Measurements from ENCODE around the gene SLC41A1.

SLC41A1 gene

DNA sequence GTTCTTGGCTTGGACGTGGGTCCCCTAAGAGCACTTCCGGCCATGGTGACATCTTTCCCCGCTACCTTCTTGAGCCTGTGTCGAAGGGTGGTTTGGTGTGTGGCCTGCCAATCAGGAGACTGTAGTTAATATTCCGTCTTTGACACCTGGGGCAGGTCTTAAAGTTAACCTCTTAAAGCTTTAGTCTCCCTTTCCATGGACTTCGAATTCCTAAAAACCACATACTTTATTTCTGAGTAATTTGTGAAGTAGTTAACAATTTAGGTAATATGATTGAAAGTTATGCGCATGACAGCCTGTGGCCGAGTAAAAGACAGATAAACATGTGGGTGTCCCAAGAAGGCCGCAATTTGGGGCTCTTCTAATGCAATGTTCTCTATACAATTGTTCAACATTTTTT, 27.6 kb downstream of the SLC41A1 start:
- Mint-ChIP-seq H3K4me3 (no peak overlapping the region), H3K9me3 (no peaks in the 10 kb centered on the region), H3K36me3 (ENCODE audit: low read depth) (peaks cover 9% of the 10 kb centered on the region), H3K4me1 (ENCODE audit: low read depth) (peaks cover 8% of the 10 kb centered on the region), H3K27ac (no peak overlapping the region), H3K27me3 (ENCODE audit: low read depth) (no peaks in the 10 kb centered on the region)

DNA sequence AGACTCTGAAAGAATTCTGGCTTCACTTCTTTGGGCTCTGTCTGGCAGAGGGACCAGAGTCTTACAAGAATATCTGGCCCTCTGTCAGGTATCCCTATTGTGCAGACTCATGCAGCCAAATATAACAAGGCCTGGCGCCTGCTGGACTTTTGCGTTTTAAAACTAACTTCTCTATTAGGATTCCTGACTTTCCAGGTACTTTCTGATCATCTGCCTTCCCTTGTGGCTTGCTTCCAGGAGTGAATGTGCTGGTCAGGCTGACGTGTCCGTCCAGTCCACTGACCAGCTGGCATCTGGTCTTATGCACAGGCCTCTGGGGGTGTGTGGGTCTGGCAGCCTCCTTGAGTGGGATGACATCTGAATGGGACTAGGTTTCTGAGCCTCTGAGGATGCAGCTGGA, 29.1 kb downstream of the SLC41A1 start:
- no peaks in the 10 kb centered on the region for H3K27me3 Mint-ChIP-seq (ENCODE audit: low read depth)
- H3K36me3 Mint-ChIP-seq (ENCODE audit: low read depth), result no peaks in the 10 kb centered on the region
- peaks cover 8% of the 10 kb centered on the region for H3K4me1 Mint-ChIP-seq (ENCODE audit: low read depth)
- H3K4me3 Mint-ChIP-seq, result no peak overlapping the region
- no peaks in the 10 kb centered on the region for H3K9me3 Mint-ChIP-seq
- H3K27ac Mint-ChIP-seq, result no peak overlapping the region

DNA sequence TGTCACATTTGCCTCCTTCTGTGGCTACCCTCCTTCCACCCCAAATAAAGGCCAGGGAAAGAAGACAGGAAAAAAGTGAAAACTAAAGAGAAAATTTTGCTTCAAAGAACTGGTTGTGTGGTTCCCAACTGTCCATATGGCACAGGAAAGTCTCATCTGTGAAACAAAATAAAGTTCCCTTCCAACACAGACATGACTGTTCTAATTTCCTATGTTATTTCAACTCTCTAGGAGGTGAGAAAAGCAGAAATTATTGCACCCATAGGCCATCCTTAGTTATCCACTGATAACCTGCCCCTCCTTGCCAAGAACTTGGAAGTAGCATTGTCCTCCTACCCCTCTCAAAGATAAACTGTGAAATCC, 29.6 kb downstream of the SLC41A1 start:
- Mint-ChIP-seq H3K27ac (no peak overlapping the region), H3K36me3 (ENCODE audit: low read depth) (no peaks in the 10 kb centered on the region), H3K4me3 (no peak overlapping the region), H3K9me3 (no peaks in the 10 kb centered on the region), H3K4me1 (ENCODE audit: low read depth) (peaks cover 8% of the 10 kb centered on the region), H3K27me3 (ENCODE audit: low read depth) (no peaks in the 10 kb centered on the region)

DNA sequence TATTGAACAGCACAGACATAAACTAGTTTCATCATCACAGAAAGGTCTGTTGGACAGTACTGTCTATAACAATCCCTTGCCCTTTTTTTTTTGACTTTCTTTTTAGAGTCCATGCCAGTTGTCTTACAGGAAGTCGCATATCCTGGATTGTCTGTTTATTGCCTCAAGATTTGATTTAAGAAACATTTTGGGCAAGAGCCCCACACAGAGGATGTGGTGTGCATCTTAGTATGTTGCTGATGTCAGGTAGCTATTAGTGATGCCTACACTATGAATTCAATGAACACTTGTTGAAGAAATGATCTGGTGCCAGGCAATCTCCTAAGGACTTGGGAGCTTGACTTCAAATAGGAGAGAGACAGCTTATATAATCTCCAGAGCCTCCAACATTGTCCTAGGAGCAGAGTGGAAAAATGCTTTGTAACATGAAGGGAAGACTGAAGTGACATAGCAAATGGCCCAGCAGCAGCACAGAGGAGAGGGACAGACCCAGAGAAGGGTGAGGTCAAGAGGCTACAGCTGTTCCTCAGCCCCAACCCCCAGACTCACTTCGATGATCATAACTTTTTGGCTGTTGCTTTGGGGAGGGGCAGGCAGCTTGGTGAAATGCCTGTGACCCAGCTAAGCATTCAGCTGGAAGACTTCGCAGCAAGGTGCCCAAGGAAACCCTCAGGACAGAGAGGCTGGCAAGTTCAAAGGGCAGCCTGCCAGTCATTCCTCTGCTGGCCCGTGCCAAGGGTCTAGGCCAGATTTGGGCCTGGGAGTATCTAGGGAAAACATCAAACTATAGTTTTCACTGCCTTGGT, 30.2 kb downstream of the SLC41A1 start:
- H3K27me3 Mint-ChIP-seq (ENCODE audit: low read depth), result no peaks in the 10 kb centered on the region
- no peaks in the 10 kb centered on the region for H3K9me3 Mint-ChIP-seq
- H3K27ac Mint-ChIP-seq, result peak overlapping the region; percentile 85
- H3K36me3 Mint-ChIP-seq (ENCODE audit: low read depth), result no peaks in the 10 kb centered on the region
- H3K4me1 Mint-ChIP-seq (ENCODE audit: low read depth), result peaks cover 11% of the 10 kb centered on the region
- no peak overlapping the region for H3K4me3 Mint-ChIP-seq

DNA sequence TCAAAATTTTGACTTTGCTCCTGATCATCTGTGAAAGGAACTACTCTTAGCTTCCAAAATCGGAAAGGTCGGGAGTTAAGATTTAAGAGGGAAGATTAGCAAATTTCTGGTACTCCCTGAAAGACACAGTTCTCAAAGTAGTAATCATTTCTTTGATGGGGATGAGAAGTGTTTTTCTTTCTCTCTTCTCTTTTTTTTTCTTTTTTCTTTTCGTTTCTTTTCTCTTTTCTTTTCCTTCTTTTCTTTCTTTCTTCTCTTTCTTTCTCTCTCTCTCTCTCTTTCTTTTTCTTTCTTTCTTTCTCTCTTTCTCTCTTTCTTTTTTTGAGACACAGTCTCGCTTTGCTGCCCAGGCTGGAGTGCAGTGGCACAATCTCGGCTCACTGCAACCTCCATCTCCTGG, 32.7 kb downstream of the SLC41A1 start:
- H3K9me3 Mint-ChIP-seq, result no peaks in the 10 kb centered on the region
- peaks cover under 1% of the 10 kb centered on the region for H3K36me3 Mint-ChIP-seq (ENCODE audit: low read depth)
- H3K27ac Mint-ChIP-seq, result no peak overlapping the region
- no peaks in the 10 kb centered on the region for H3K27me3 Mint-ChIP-seq (ENCODE audit: low read depth)
- H3K4me3 Mint-ChIP-seq, result no peak overlapping the region
- H3K4me1 Mint-ChIP-seq (ENCODE audit: low read depth), result peaks cover 26% of the 10 kb centered on the region

DNA sequence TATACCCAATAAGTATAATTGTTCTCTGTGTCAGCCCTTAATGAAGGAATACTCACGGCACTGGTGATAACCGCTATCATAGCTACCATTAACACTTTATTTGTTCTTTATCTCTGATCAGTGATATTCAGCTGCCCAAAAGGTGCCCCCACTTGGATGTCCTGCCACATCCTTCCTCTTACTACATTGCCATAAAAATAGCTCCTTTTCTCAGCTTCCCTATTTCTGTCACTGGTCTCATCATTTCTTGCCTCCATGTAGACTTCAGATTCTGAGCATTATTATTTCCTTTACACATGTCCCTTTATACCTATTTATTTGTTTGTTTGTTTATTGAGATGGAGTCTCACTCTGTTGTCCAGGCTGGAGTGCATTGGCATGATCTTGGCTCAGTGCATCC, 35.0 kb downstream of the SLC41A1 start:
- Mint-ChIP-seq H3K27me3 (ENCODE audit: low read depth) (no peaks in the 10 kb centered on the region), H3K9me3 (no peaks in the 10 kb centered on the region), H3K36me3 (ENCODE audit: low read depth) (peaks cover 14% of the 10 kb centered on the region), H3K4me3 (no peak overlapping the region), H3K4me1 (ENCODE audit: low read depth) (peaks cover 38% of the 10 kb centered on the region), H3K27ac (no peak overlapping the region)

DNA sequence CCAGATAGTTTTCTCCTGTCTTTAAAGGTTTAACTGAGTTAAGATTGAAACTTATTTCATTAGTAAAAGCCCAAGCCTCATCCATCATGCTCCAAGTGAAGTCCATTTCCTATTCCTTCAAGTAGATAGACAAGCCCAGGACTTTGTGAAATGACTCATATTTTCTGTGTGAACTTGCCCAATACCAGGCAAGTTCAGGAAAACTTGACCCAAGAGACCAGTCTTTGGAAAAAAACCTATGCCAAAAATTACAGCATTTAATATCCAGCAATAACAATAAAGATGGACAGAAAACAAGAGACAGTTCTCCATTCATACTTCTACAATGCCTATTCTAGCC, 37.3 kb downstream of the SLC41A1 start:
- no peaks in the 10 kb centered on the region for H3K9me3 Mint-ChIP-seq
- peak overlapping the region; percentile 97 for H3K4me3 Mint-ChIP-seq
- peaks cover 52% of the 10 kb centered on the region for H3K4me1 Mint-ChIP-seq (ENCODE audit: low read depth)
- H3K27me3 Mint-ChIP-seq (ENCODE audit: low read depth), result no peaks in the 10 kb centered on the region
- peaks cover 29% of the 10 kb centered on the region for H3K36me3 Mint-ChIP-seq (ENCODE audit: low read depth)
- peak overlapping the region; percentile 98 for H3K27ac Mint-ChIP-seq

DNA sequence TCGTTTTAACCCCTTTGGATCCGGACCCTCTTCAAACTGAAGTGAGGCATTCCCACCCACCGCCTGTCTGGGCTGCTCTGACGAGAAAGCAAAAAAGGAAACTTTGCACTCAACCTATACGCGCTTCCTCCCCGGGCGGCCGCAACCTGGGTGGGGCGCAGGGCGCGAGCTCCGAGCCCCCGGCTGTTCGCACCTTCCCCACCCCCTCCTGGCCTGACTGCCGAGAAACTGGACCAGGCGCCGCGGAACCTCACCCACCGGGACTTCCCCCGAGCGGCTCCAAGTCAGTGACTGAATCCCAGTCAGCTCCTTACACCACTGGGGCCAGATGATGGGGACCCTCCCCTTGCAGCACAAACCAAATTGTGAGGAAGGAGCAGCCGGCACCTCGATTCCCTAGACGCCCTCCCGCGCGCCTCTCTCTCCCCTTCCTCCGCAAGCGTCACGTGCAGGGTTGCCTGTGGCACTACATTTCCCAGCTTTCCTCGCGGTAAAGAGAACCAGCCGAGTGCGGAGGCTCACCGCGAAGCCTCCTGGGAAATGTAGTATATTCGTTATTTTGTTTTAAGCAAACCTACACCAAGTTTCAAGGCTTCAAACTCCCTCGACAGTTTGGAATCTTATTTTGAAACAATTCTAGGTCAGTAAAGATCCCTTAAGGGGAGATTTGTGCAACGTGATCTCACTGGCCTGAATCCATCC, 37.8 kb downstream of the SLC41A1 start, which contains the start of gene RAB29:
Gene RAB29, minus strand, starts transcription at position 468 of the 702 bp plus-strand sequence. CDS start 526 bp downstream, outside the sequence.
- no peaks in the 10 kb centered on the region for H3K27me3 Mint-ChIP-seq (ENCODE audit: low read depth)
- H3K27ac Mint-ChIP-seq, result peak within 1 kb of the TSS; percentile 98
- peaks cover 53% of the 10 kb centered on the region for H3K4me1 Mint-ChIP-seq (ENCODE audit: low read depth)
- peaks cover 34% of the 10 kb centered on the region for H3K36me3 Mint-ChIP-seq (ENCODE audit: low read depth)
- peak within 1 kb of the TSS; percentile 97 for H3K4me3 Mint-ChIP-seq
- H3K9me3 Mint-ChIP-seq, result no peaks in the 10 kb centered on the region

DNA sequence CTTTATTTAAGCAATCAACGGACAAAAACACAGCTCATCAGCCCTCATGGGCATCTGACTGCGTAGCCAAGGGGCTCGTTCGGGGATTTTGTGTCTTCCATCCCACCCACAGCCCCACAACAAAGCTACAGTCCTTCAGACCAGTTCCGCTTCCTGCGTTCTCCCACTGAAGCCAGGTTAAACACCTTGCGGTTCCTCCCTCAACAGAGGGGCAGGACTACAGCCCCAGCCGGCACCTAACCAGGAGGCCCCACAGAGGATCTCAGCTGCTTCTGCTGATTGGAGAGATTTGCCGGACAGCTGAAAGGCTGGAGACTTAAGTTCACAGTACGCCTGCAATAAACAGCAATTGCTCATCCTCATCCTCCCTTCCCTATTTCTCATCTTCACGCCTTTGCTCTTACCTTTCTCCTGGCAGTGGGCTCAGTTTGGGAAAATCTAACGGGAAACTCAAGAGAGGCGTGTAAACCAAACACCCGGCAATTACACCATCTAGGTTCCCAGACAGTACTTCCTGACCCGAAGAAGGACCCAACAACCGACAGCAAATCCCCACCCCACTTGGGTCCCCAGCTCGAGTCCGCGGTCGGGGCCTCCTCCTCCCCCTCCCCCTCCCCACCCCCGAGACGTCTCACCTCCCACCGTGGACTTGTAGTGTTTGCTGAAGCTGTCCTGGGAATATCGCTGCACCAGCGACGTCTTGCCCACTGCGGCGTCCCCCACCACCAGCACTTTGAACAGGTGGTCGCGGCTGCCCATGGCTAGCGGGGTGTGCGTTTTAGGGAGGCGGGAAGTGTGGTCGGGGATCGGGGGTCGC, 38.6 kb downstream of the SLC41A1 start:
- Mint-ChIP-seq H3K4me3 (peak overlapping the region; percentile 97), H3K27ac (peak overlapping the region; percentile 98), H3K9me3 (no peaks in the 10 kb centered on the region), H3K27me3 (ENCODE audit: low read depth) (no peaks in the 10 kb centered on the region), H3K36me3 (ENCODE audit: low read depth) (peaks cover 41% of the 10 kb centered on the region), H3K4me1 (ENCODE audit: low read depth) (peaks cover 53% of the 10 kb centered on the region)

DNA sequence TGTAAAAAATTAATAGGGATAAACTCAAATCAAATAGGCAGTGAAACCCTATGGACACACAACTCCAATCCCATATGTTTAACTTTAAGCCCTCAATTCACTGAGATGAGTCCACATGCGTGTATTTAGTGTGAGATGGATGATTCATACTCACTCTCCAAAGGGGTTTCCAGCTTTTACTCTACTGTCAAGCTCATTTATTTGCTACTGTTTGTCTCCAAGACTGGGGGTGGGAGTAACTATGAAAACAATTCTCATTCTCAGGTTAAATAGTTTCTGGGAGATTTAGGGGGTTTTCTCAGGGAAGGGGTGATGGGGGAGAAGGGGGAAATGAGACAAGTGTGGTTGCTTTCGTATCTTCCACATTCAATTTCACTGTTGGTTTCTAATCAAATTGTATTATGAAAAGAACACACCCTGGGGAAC, 40.4 kb downstream of the SLC41A1 start:
- H3K36me3 Mint-ChIP-seq (ENCODE audit: low read depth), result peaks cover 52% of the 10 kb centered on the region
- H3K9me3 Mint-ChIP-seq, result no peaks in the 10 kb centered on the region
- H3K4me3 Mint-ChIP-seq, result peak overlapping the region; percentile 68
- peak overlapping the region; percentile 67 for H3K27ac Mint-ChIP-seq
- peaks cover 51% of the 10 kb centered on the region for H3K4me1 Mint-ChIP-seq (ENCODE audit: low read depth)
- H3K27me3 Mint-ChIP-seq (ENCODE audit: low read depth), result no peaks in the 10 kb centered on the region

DNA sequence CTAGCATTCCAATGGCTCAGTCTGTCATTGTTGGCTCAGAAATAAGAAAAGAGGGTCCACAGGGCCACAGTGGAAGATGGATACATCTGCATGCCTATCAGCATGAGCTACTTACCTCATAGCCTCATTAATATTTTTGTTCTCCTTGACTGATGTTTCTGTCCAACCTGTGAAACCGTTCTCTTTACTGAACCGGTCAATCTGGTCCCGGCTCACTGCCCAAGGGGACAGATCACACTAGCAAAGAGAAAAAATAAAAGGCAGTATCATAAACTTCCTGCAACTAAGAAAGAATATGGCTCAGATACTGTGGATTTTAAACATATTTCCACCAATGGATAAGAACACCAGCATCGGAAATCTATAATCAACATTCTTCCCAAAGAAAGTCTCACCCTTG, 42.4 kb downstream of the SLC41A1 start:
- Mint-ChIP-seq H3K9me3 (no peaks in the 10 kb centered on the region), H3K36me3 (ENCODE audit: low read depth) (peaks cover 61% of the 10 kb centered on the region), H3K27me3 (ENCODE audit: low read depth) (no peaks in the 10 kb centered on the region), H3K27ac (no peak overlapping the region), H3K4me1 (ENCODE audit: low read depth) (peaks cover 47% of the 10 kb centered on the region), H3K4me3 (peak overlapping the region; percentile 14)

DNA sequence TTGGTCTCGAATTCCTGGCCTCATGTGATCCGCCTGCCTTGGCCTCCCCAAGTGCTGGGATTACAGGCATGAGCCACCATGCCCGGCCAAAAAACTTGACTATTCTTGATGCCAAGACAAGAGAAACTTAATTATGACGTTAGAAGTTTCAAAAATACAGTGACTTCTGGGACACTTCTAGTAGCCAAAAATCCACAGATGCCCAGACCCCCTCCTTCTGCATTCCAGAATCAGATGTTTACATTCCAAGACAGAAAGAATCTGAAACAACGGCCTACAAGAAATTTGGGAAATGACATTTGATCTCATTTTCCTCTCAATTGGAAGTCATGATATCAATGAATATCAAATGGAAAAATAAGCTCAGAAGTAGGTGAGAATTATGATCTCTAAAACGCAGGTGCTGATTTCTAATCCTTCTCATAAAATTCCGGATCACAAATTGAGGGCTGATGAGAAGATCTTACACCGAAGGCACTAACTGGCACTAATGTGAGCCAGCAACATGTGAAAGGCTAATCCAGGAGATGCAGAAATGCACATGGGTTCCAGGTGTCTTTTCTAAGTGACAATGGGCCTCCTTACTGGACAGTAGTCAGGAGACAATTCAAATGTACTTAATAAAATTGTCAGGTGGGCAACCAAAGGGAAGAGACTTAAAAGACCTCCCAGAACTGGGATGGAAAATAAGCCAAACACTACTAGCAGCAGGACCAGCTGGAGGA, 43.2 kb downstream of the SLC41A1 start:
- no peaks in the 10 kb centered on the region for H3K9me3 Mint-ChIP-seq
- H3K27ac Mint-ChIP-seq, result no peak overlapping the region
- H3K27me3 Mint-ChIP-seq (ENCODE audit: low read depth), result no peaks in the 10 kb centered on the region
- H3K4me1 Mint-ChIP-seq (ENCODE audit: low read depth), result peaks cover 44% of the 10 kb centered on the region
- no peak overlapping the region for H3K4me3 Mint-ChIP-seq
- peaks cover 59% of the 10 kb centered on the region for H3K36me3 Mint-ChIP-seq (ENCODE audit: low read depth)

DNA sequence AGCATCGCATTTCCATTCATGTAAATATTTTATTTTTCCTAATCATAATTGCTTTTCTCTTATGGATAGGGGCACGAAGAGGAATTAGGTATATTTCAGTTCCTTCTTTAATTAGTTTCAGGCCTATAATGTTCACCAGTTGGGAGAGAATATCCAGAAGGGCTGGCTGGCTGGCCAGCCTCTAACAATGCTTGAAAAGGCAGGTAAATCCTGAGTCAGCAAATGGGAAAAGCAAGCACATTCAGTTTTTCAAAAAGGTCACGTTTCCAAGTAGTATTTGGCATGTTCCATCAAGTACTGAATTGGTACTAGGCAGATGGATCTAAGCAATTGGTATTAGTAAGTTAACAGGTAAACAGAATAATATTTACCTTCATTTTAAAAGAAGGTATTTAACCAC, 45.8 kb downstream of the SLC41A1 start:
- H3K27me3 Mint-ChIP-seq (ENCODE audit: low read depth), result no peaks in the 10 kb centered on the region
- H3K36me3 Mint-ChIP-seq (ENCODE audit: low read depth), result peaks cover 43% of the 10 kb centered on the region
- H3K4me1 Mint-ChIP-seq (ENCODE audit: low read depth), result peaks cover 26% of the 10 kb centered on the region
- no peak overlapping the region for H3K27ac Mint-ChIP-seq
- no peaks in the 10 kb centered on the region for H3K9me3 Mint-ChIP-seq
- no peak overlapping the region for H3K4me3 Mint-ChIP-seq

DNA sequence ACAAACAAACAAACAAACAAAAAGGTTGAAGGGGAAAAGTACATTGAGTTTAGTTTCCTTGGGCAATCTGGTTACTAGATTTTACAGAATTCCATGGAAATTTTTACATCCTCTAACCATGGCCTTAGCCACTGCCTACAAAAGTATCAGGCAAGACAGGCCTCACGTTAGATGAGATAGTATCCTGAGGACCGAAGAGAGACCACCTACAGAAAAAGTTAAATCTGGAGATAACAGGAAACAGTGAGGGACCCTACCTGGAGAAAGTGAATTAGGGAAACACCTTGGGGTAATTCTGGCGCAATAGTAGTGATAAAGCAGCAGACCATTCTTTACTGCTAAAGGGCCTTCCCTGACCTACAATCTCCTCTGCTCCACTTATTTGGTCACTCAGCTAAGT, 46.4 kb downstream of the SLC41A1 start:
- peaks cover 39% of the 10 kb centered on the region for H3K36me3 Mint-ChIP-seq (ENCODE audit: low read depth)
- H3K27me3 Mint-ChIP-seq (ENCODE audit: low read depth), result no peaks in the 10 kb centered on the region

More for the DNA sequence above, 46.4 kb downstream of the SLC41A1 start:
- H3K27ac Mint-ChIP-seq, result no peak overlapping the region
- H3K4me3 Mint-ChIP-seq, result no peak overlapping the region
- no peaks in the 10 kb centered on the region for H3K9me3 Mint-ChIP-seq
- H3K4me1 Mint-ChIP-seq (ENCODE audit: low read depth), result peaks cover 19% of the 10 kb centered on the region
